Measurements from ENCODE around the gene WAS.

Gene WAS

GRCh38 chrX:48711929-48712505 is 28.4 kb downstream of the WAS start:
- Histone ChIP-seq H3K4me3 (ENCODE audit: extremely low read depth, insufficient read depth, low read length, poor library complexity, severe bottlenecking) (no peak overlapping the region), H3K36me3 (ENCODE audit: control insufficient read depth, insufficient read depth, low read length) (peaks cover 6% of the 10 kb centered on the region), H3K27ac (ENCODE audit: low read depth, low read length, severe bottlenecking) (no peak overlapping the region), H3K4me1 (ENCODE audit: control insufficient read depth, insufficient read depth, low read length, poor library complexity, severe bottlenecking) (peaks cover 6% of the 10 kb centered on the region), H3K9me3 (ENCODE audit: control insufficient read depth, low read length) (no peaks in the 10 kb centered on the region)
- WGBS, 2 experiments (ENCODE audit: insufficient coverage in 2 of 2), result 97 to 100% methylated on average over 1 to 4 of the region's 7 CpGs

GRCh38 chrX:48713847-48714246 is 30.2 kb downstream of the WAS start:
- Histone ChIP-seq H3K9me3 (ENCODE audit: control insufficient read depth, low read length) (no peaks in the 10 kb centered on the region), H3K27ac (ENCODE audit: low read depth, low read length, severe bottlenecking) (no peak overlapping the region), H3K4me1 (ENCODE audit: control insufficient read depth, insufficient read depth, low read length, poor library complexity, severe bottlenecking) (peaks cover 6% of the 10 kb centered on the region), H3K36me3 (ENCODE audit: control insufficient read depth, insufficient read depth, low read length) (no peaks in the 10 kb centered on the region), H3K4me3 (ENCODE audit: extremely low read depth, insufficient read depth, low read length, poor library complexity, severe bottlenecking) (no peak overlapping the region)
- 100% methylated on average over 1 of the region's 2 CpGs; no CpG with 5 or more reads in 1 of the 2 experiments for WGBS, 2 experiments (ENCODE audit: insufficient coverage in 2 of 2)

GRCh38 chrX:48714573-48714972 is 31.0 kb downstream of the WAS start:
- 60% methylated on average over 1 of the region's 5 CpGs; no CpG with 5 or more reads in 1 of the 2 experiments for WGBS, 2 experiments (ENCODE audit: insufficient coverage in 2 of 2)
- Histone ChIP-seq H3K4me3 (ENCODE audit: extremely low read depth, insufficient read depth, low read length, poor library complexity, severe bottlenecking) (no peak overlapping the region), H3K27ac (ENCODE audit: low read depth, low read length, severe bottlenecking) (no peak overlapping the region), H3K9me3 (ENCODE audit: control insufficient read depth, low read length) (no peaks in the 10 kb centered on the region), H3K36me3 (ENCODE audit: control insufficient read depth, insufficient read depth, low read length) (no peaks in the 10 kb centered on the region), H3K4me1 (ENCODE audit: control insufficient read depth, insufficient read depth, low read length, poor library complexity, severe bottlenecking) (peaks cover 6% of the 10 kb centered on the region)

GRCh38 chrX:48715072-48715471 is 31.5 kb downstream of the WAS start:
- H3K9me3 ChIP-seq (ENCODE audit: control insufficient read depth, low read length), result no peaks in the 10 kb centered on the region
- no peak overlapping the region for H3K27ac ChIP-seq (ENCODE audit: low read depth, low read length, severe bottlenecking)
- peaks cover 6% of the 10 kb centered on the region for H3K4me1 ChIP-seq (ENCODE audit: control insufficient read depth, insufficient read depth, low read length, poor library complexity, severe bottlenecking)
- no peaks in the 10 kb centered on the region for H3K36me3 ChIP-seq (ENCODE audit: control insufficient read depth, insufficient read depth, low read length)
- 93 to 100% methylated on average over 1 to 2 of the region's 2 CpGs for WGBS, 2 experiments (ENCODE audit: insufficient coverage in 2 of 2)
- H3K4me3 ChIP-seq (ENCODE audit: extremely low read depth, insufficient read depth, low read length, poor library complexity, severe bottlenecking), result no peak overlapping the region

- no peak overlapping the region for H3K4me3 ChIP-seq (ENCODE audit: extremely low read depth, insufficient read depth, low read length, poor library complexity, severe bottlenecking)
- H3K27ac ChIP-seq (ENCODE audit: low read depth, low read length, severe bottlenecking), result no peak overlapping the region
- H3K9me3 ChIP-seq (ENCODE audit: control insufficient read depth, low read length), result no peaks in the 10 kb centered on the region
- H3K4me1 ChIP-seq (ENCODE audit: control insufficient read depth, insufficient read depth, low read length, poor library complexity, severe bottlenecking), result peaks cover 6% of the 10 kb centered on the region
- WGBS, 2 experiments (ENCODE audit: insufficient coverage in 2 of 2), result 58% methylated on average over 2 of the region's 4 CpGs; no CpG with 5 or more reads in 1 of the 2 experiments
- H3K36me3 ChIP-seq (ENCODE audit: control insufficient read depth, insufficient read depth, low read length), result no peaks in the 10 kb centered on the region
Measured at GRCh38 chrX:48715876-48716502, 32.4 kb downstream of the WAS start.

GRCh38 chrX:48719958-48720357 is 36.4 kb downstream of the WAS start:
- 70% methylated on average over 2 of the region's 2 CpGs; no CpG with 5 or more reads in 1 of the 2 experiments for WGBS, 2 experiments (ENCODE audit: insufficient coverage in 2 of 2)
- no peaks in the 10 kb centered on the region for H3K36me3 ChIP-seq (ENCODE audit: control insufficient read depth, insufficient read depth, low read length)
- no peak overlapping the region for H3K27ac ChIP-seq (ENCODE audit: low read depth, low read length, severe bottlenecking)
- no peak overlapping the region for H3K4me3 ChIP-seq (ENCODE audit: extremely low read depth, insufficient read depth, low read length, poor library complexity, severe bottlenecking)
- no peaks in the 10 kb centered on the region for H3K4me1 ChIP-seq (ENCODE audit: control insufficient read depth, insufficient read depth, low read length, poor library complexity, severe bottlenecking)
- no peaks in the 10 kb centered on the region for H3K9me3 ChIP-seq (ENCODE audit: control insufficient read depth, low read length)

- no peak overlapping the region for H3K4me3 ChIP-seq (ENCODE audit: extremely low read depth, insufficient read depth, low read length, poor library complexity, severe bottlenecking)
- no peaks in the 10 kb centered on the region for H3K4me1 ChIP-seq (ENCODE audit: control insufficient read depth, insufficient read depth, low read length, poor library complexity, severe bottlenecking)
- no peak overlapping the region for H3K27ac ChIP-seq (ENCODE audit: low read depth, low read length, severe bottlenecking)
- H3K9me3 ChIP-seq (ENCODE audit: control insufficient read depth, low read length), result no peaks in the 10 kb centered on the region
- 80% methylated on average over 1 of the region's 4 CpGs for WGBS, 2 experiments (ENCODE audit: insufficient coverage in 2 of 2)
- H3K36me3 ChIP-seq (ENCODE audit: control insufficient read depth, insufficient read depth, low read length), result no peaks in the 10 kb centered on the region
Measured at GRCh38 chrX:48720577-48721250, 37.1 kb downstream of the WAS start.

GRCh38 chrX:48721916-48722315 is 38.3 kb downstream of the WAS start:
- no peaks in the 10 kb centered on the region for H3K4me1 ChIP-seq (ENCODE audit: control insufficient read depth, insufficient read depth, low read length, poor library complexity, severe bottlenecking)
- H3K9me3 ChIP-seq (ENCODE audit: control insufficient read depth, low read length), result no peaks in the 10 kb centered on the region
- no peaks in the 10 kb centered on the region for H3K36me3 ChIP-seq (ENCODE audit: control insufficient read depth, insufficient read depth, low read length)
- H3K27ac ChIP-seq (ENCODE audit: low read depth, low read length, severe bottlenecking), result no peak overlapping the region
- no peak overlapping the region for H3K4me3 ChIP-seq (ENCODE audit: extremely low read depth, insufficient read depth, low read length, poor library complexity, severe bottlenecking)

GRCh38 chrX:48726596-48726995 is 43.0 kb downstream of the WAS start:
- no CpG with 5 or more reads among the region's 2 CpGs for WGBS, 2 experiments (ENCODE audit: insufficient coverage in 2 of 2)
- Histone ChIP-seq H3K36me3 (ENCODE audit: control insufficient read depth, insufficient read depth, low read length) (no peaks in the 10 kb centered on the region), H3K9me3 (ENCODE audit: control insufficient read depth, low read length) (no peaks in the 10 kb centered on the region), H3K4me1 (ENCODE audit: control insufficient read depth, insufficient read depth, low read length, poor library complexity, severe bottlenecking) (no peaks in the 10 kb centered on the region), H3K4me3 (ENCODE audit: extremely low read depth, insufficient read depth, low read length, poor library complexity, severe bottlenecking) (no peak overlapping the region), H3K27ac (ENCODE audit: low read depth, low read length, severe bottlenecking) (no peak overlapping the region)

- Histone ChIP-seq H3K9me3 (ENCODE audit: control insufficient read depth, low read length) (no peaks in the 10 kb centered on the region), H3K4me1 (ENCODE audit: control insufficient read depth, insufficient read depth, low read length, poor library complexity, severe bottlenecking) (no peaks in the 10 kb centered on the region), H3K4me3 (ENCODE audit: extremely low read depth, insufficient read depth, low read length, poor library complexity, severe bottlenecking) (no peak overlapping the region)
Measured at GRCh38 chrX:48728653-48729052, 45.1 kb downstream of the WAS start.

GRCh38 chrX:48736303-48736702 is 52.7 kb downstream of the WAS start:
- peak overlapping the region; percentile 53 for H3K4me3 ChIP-seq (ENCODE audit: extremely low read depth, insufficient read depth, low read length, poor library complexity, severe bottlenecking)
- no peaks in the 10 kb centered on the region for H3K36me3 ChIP-seq (ENCODE audit: control insufficient read depth, insufficient read depth, low read length)
- H3K27ac ChIP-seq (ENCODE audit: low read depth, low read length, severe bottlenecking), result no peak overlapping the region
- H3K9me3 ChIP-seq (ENCODE audit: control insufficient read depth, low read length), result no peaks in the 10 kb centered on the region
- H3K4me1 ChIP-seq (ENCODE audit: control insufficient read depth, insufficient read depth, low read length, poor library complexity, severe bottlenecking), result peaks cover 2% of the 10 kb centered on the region
- WGBS, 2 experiments (ENCODE audit: insufficient coverage in 2 of 2), result no CpG with 5 or more reads among the region's 1 CpG

More at GRCh38 chrX:48728653-48729052, 45.1 kb downstream of the WAS start:
- Histone ChIP-seq H3K27ac (ENCODE audit: low read depth, low read length, severe bottlenecking) (no peak overlapping the region), H3K36me3 (ENCODE audit: control insufficient read depth, insufficient read depth, low read length) (no peaks in the 10 kb centered on the region)

Measured in mesodermal cell (in vitro differentiated cells).